CD4-positive, alpha-beta T cell (primary cell): Measurements from ENCODE around the gene SLC24A3. TPM values are rescaled to one million over a fixed set of nuclear protein-coding genes. Genes with fewer than 3 reads are reported as not detected.

Source experiments
- ATAC-seq: fragments of 200-7000 bp; cut with Tn5 transposase; one replicate; pipeline ENCODE4 v1.10.0; 2022; ENCODE audit warnings: mild to moderate bottlenecking; ENCODE audit not compliant: poor library complexity
- CTCF ChIA-PET: fragments of 350-600 bp; sonication (Branson Sonifier 250); formaldehyde crosslinking; loops from one replicate; lab custom pipeline; 2021; ENCODE audit warnings: antibody characterized with exemption, inconsistent platforms; lab: Charles Lee
- POLR2A ChIA-PET: fragments of 350-600 bp; sonication (Branson Sonifier 250); formaldehyde crosslinking; loops from one replicate; lab custom pipeline; 2021; ENCODE audit warnings: antibody characterized with exemption, inconsistent platforms; lab: Charles Lee
- DNase-seq, 14 experiments: peaks; one replicate each; pipeline ENCODE4 v3.0.0-alpha.2; 2013 to 2020; ENCODE audit warnings: mixed read lengths in 2 of 14
- H3K27ac ChIP-seq, 2 donors: one replicate each; pipeline versions ENCODE4 v1.5.1 to v1.7.0; 2013; ENCODE audit warnings: low read length in 2 of 2, low read depth in 1 of 2, mild to moderate bottlenecking in 1 of 2
- H3K27me3 ChIP-seq, 2 experiments: 1 replicate in 1 of 2; 2 replicates in 1 of 2; pipeline versions ENCODE4 v1.6.1 to v1.7.0; 2013; ENCODE audit warnings: low read length in 2 of 2, control low read depth in 1 of 2, mild to moderate bottlenecking in 1 of 2, moderate library complexity in 1 of 2; ENCODE audit not compliant: insufficient read depth in 2 of 2, control insufficient read depth in 1 of 2
- H3K36me3 ChIP-seq: one replicate; pipeline ENCODE4 v1.6.1; 2013; ENCODE audit warnings: low read length, control low read depth; ENCODE audit not compliant: insufficient read depth
- H3K4me1 ChIP-seq: one replicate; pipeline ENCODE4 v1.6.1; 2013; ENCODE audit warnings: low read length, control low read depth; ENCODE audit not compliant: insufficient read depth
- H3K4me3 ChIP-seq: one replicate; pipeline ENCODE4 v1.5.1; 2013; ENCODE audit warnings: mild to moderate bottlenecking, low read length, moderate library complexity
- H3K9me3 ChIP-seq, 2 experiments: 1 replicate in 1 of 2; 2 replicates in 1 of 2; pipeline versions ENCODE4 v1.6.1 to v1.7.0; 2013; ENCODE audit warnings: low read length in 2 of 2, mild to moderate bottlenecking in 2 of 2, control low read depth in 1 of 2, moderate library complexity in 1 of 2; ENCODE audit not compliant: control insufficient read depth in 1 of 2, insufficient read depth in 1 of 2
- H3K27ac Mint-ChIP-seq: one replicate; pipeline ENCODE4 v1.8.0; 2020; ENCODE audit warnings: mixed read lengths
- H3K27me3 Mint-ChIP-seq: one replicate; pipeline ENCODE4 v1.8.0; 2021; ENCODE audit warnings: mixed read lengths
- H3K36me3 Mint-ChIP-seq: one replicate; pipeline ENCODE4 v1.8.0; 2021; ENCODE audit warnings: low read depth, mixed read lengths
- H3K4me1 Mint-ChIP-seq: one replicate; pipeline ENCODE4 v1.8.0; 2021; ENCODE audit warnings: low read depth, mixed read lengths
- H3K4me3 Mint-ChIP-seq: one replicate; pipeline ENCODE4 v1.8.0; 2020; ENCODE audit warnings: mild to moderate bottlenecking, mixed read lengths
- H3K9me3 Mint-ChIP-seq: one replicate; pipeline ENCODE4 v1.8.0; 2020; ENCODE audit warnings: mixed read lengths
- intact Hi-C, 2 experiments: fragments of 100-400 bp; cut with DNase I in 1 of 2; cut with micrococcal nuclease in 1 of 2; formaldehyde crosslinking; loops; one replicate each; pipeline versions ENCODE4 v1.15.1 to v1.9.0; 2023 to 2025; cut with DNase I, micrococcal nuclease
- total RNA-seq, 174 experiments: library from RNA in 2 of 174; stranded (reverse) in 2 of 174; gene quantifications; one replicate each; pipeline ENCODE4 v1.2.3 and lab custom pipeline; 2021 to 2026
- TF ChIP-seq, protein P1 (sequence below): fragments of 200-600 bp; IDR thresholded peaks from one replicate; pipeline ENCODE4 v1.8.0; 2022; ENCODE audit warnings: antibody characterized with exemption, mild to moderate bottlenecking

The SLC24A3 gene
- total RNA-seq, 2 experiments from 2014 or later = not detected

DNA sequence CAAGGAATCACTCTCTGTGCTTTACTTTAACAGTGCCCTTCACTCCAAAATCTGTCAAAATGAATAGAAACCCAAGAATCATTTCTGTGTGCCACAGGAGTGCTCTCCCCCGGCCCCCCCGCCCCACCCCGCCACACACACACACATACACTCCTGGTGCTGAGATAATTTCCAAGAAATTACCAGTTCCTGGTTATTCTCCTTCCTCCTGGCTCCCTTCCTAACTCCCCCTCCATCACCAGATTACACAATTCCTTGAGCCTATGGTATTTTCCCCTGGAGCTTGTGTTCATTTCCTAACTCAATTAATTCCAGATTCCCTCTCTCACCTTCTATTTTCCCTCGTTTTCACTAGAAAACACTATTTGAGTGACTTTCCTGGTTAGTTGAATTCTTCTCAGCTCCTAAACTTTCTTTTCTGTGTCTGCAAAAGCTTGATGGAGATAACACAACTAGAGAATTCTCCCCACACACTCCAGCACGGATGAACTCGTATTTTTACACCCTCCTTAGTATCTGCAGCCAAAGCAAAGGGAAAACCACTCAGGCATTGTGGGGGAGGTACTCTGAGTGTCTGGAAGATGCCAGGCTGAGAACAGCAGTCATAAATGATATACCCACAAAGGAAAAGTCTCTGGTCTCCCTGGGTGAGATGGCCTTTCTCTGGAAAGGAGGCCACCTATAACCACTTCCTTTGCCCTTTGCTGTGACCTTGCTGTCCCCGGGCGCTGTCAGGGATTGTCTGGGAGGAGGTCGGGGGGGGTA lies 1.9 kb upstream of the SLC24A3 start:
- DNase-seq (no peak), ATAC-seq (no peak)
- H3K36me3 Mint-ChIP-seq = no peaks in the 10 kb centered on the region
- no peak overlapping the region for H3K27ac Mint-ChIP-seq
- intact Hi-C loops = no loop called here
- no peaks in the 10 kb centered on the region for H3K9me3 Mint-ChIP-seq
- H3K27me3 Mint-ChIP-seq = peaks cover 61% of the 10 kb centered on the region
- Histone ChIP-seq H3K36me3 (no peaks in the 10 kb centered on the region), H3K27me3 (peaks cover 22 to 38% of the 10 kb centered on the region in 2 experiments), H3K27ac (no peak overlapping the region), H3K4me1 (peaks cover 2% of the 10 kb centered on the region), H3K9me3 (peaks cover 0 to 11% of the 10 kb centered on the region in 2 experiments), H3K4me3 (no peak overlapping the region)
- CTCF ChIA-PET = no interaction called here
- no peaks in the 10 kb centered on the region for H3K4me1 Mint-ChIP-seq
- POLR2A ChIA-PET = no interaction called here
- H3K4me3 Mint-ChIP-seq = no peak overlapping the region
- TF ChIP-seq, protein P1, sequence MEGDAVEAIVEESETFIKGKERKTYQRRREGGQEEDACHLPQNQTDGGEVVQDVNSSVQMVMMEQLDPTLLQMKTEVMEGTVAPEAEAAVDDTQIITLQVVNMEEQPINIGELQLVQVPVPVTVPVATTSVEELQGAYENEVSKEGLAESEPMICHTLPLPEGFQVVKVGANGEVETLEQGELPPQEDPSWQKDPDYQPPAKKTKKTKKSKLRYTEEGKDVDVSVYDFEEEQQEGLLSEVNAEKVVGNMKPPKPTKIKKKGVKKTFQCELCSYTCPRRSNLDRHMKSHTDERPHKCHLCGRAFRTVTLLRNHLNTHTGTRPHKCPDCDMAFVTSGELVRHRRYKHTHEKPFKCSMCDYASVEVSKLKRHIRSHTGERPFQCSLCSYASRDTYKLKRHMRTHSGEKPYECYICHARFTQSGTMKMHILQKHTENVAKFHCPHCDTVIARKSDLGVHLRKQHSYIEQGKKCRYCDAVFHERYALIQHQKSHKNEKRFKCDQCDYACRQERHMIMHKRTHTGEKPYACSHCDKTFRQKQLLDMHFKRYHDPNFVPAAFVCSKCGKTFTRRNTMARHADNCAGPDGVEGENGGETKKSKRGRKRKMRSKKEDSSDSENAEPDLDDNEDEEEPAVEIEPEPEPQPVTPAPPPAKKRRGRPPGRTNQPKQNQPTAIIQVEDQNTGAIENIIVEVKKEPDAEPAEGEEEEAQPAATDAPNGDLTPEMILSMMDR = no peak

DNA sequence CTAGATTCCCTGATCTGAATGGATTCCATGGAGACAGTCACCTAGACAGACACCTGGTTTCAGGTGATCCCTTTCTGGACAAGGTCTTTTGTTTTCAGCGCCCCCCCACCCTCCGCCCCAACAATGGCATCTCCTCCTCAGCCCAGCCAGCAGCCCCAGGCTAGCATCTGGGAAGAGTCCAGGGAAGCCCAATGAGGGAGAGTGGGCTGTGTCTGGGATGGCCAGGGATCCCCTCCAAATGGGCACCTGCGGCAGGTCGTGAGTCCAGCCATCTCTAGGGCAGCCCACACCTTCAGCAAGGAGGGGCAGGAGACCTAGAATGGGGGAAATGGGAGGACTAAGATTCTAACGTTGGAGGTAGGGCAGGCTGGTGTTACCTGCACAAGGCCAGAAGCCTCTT lies 1.2 kb upstream of the SLC24A3 start:
- no peak overlapping the region for H3K4me3 Mint-ChIP-seq
- intact Hi-C loops = no loop called here

DNA sequence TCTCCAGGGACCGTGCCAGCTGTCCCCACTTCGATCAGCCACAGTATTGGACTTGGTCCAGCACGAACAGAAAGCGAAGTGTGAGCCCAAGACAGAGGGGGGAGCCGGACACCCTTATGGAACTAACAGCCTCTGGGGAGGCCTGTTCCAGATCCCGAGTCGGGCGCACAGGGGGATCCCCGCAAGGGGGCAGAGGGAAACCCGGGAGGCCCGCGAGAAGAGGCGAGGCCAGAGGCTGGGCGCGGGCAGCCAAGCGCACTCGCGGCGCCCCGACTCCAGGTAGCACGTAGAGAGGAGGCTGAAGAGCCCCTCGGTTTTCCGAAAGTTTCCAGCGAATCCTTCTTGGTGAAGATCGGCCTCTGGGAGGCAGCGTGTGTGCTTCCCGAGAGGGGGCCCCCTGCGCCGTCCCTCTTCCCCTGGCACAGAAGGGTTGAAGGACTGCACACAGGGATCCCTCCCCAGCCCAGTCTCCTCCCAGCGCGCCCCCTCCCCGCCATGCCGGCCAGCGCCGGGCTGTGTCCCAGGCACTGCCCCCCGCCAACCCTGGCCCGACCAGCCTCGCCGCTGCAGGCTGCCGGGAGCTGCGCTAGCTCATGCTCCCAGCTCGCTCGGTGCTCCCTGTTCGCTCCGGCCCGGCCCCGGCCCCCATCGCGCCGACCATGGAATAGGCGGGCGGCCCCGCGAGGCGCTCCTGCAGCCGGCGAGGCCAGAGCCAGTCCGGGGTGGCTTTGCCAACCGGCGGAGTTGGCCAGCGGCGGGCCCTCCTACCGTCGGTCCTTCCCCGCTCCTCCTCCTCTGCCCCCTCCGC lies 577 bp upstream of the SLC24A3 start:
- H3K27me3 Mint-ChIP-seq = peaks cover 65% of the 10 kb centered on the region
- peaks cover 0 to 11% of the 10 kb centered on the region in 2 experiments for H3K9me3 ChIP-seq
- no peak overlapping the region for H3K4me3 ChIP-seq
- peaks cover 2% of the 10 kb centered on the region for H3K4me1 ChIP-seq
- DNase-seq (no peak), ATAC-seq (no peak)
- H3K27ac ChIP-seq = no peak overlapping the region
- no peaks in the 10 kb centered on the region for H3K4me1 Mint-ChIP-seq
- H3K36me3 Mint-ChIP-seq = no peaks in the 10 kb centered on the region
- no peaks in the 10 kb centered on the region for H3K36me3 ChIP-seq
- ChIA-PET POLR2A (no interaction called here), CTCF (no interaction called here)
- TF ChIP-seq, protein P1 = no peak
- H3K9me3 Mint-ChIP-seq = no peaks in the 10 kb centered on the region
- H3K27ac Mint-ChIP-seq = no peak overlapping the region
- no peak overlapping the region for H3K4me3 Mint-ChIP-seq
- intact Hi-C loops = no loop called here
- peaks cover 22 to 38% of the 10 kb centered on the region in 2 experiments for H3K27me3 ChIP-seq

More for the DNA sequence above, 1.2 kb upstream of the SLC24A3 start:
- Mint-ChIP-seq H3K27ac (no peak overlapping the region), H3K4me1 (no peaks in the 10 kb centered on the region), H3K9me3 (no peaks in the 10 kb centered on the region), H3K36me3 (no peaks in the 10 kb centered on the region), H3K27me3 (peaks cover 62% of the 10 kb centered on the region)
- Histone ChIP-seq H3K4me1 (peaks cover 2% of the 10 kb centered on the region), H3K27ac (no peak overlapping the region), H3K27me3 (peaks cover 22 to 38% of the 10 kb centered on the region in 2 experiments), H3K36me3 (no peaks in the 10 kb centered on the region), H3K4me3 (no peak overlapping the region), H3K9me3 (peaks cover 0 to 11% of the 10 kb centered on the region in 2 experiments)
- DNase-seq = no peak
- no peak for ATAC-seq
- ChIA-PET CTCF (no interaction called here), POLR2A (no interaction called here)
- TF ChIP-seq, protein P1 = no peak
